Epithelial cell of esophagus (primary cell): Measurements from ENCODE around the gene TCP11L1.

Experiments used
- DNase-seq: peaks from one replicate; pipeline ENCODE4 v3.0.0; 2010; ENCODE audit warnings: low read depth
- H3K4me3 ChIP-seq: 2 replicates; pipeline ENCODE4 v1.5.1; 2011; ENCODE audit warnings: mild to moderate bottlenecking, low read length, control low read depth
- CTCF ChIP-seq: IDR thresholded peaks from 2 replicates; pipeline ENCODE4 v1.5.1; 2011; ENCODE audit warnings: low read depth, mild to moderate bottlenecking, low read length, control low read depth, inconsistent platforms; ENCODE audit not compliant: insufficient read depth; ENCODE audit errors: missing control alignments

The TCP11L1 gene

GRCh38 chr11:33017478-33017877 is 21.9 kb upstream of the TCP11L1 start:
- no peak for TF ChIP-seq CTCF
- no peak for DNase-seq
- no peak overlapping the region for H3K4me3 ChIP-seq

- TF ChIP-seq CTCF = no peak
- DNase-seq = no peak
- no peak overlapping the region for H3K4me3 ChIP-seq
Observed at GRCh38 chr11:33017965-33018364, 21.4 kb upstream of the TCP11L1 start.

GRCh38 chr11:33018840-33019239 is 20.5 kb upstream of the TCP11L1 start:
- H3K4me3 ChIP-seq = no peak overlapping the region
- TF ChIP-seq CTCF = no peak
- no peak for DNase-seq

GRCh38 chr11:33021501-33021900 is 17.9 kb upstream of the TCP11L1 start:
- no peak for DNase-seq
- no peak overlapping the region for H3K4me3 ChIP-seq
- no peak for TF ChIP-seq CTCF

- no peak for DNase-seq
- TF ChIP-seq CTCF = no peak
- no peak overlapping the region for H3K4me3 ChIP-seq
Observed at GRCh38 chr11:33021937-33022336, 17.4 kb upstream of the TCP11L1 start.

DNA sequence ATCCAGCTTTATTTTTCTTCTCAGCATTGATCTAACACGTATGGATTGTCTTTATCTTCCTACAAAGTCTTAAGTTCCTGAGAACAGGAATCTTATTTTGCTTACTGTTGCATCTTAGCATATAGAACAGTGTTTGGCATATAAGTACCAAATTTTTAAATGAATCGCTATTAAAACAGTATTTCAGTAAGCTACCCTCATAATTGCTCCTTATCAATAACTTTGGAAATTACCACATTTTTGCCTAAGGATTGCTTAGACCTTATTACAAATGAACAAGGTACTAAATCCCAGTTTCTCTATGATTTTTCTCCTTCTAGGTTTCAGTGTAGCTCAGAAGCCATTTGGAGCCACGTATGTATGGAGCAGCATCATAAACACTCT is 14.0 kb upstream of the TCP11L1 start:
- no peak overlapping the region for H3K4me3 ChIP-seq
- no peak for TF ChIP-seq CTCF
- DNase-seq = no peak

- no peak for TF ChIP-seq CTCF
- no peak overlapping the region for H3K4me3 ChIP-seq
- no peak for DNase-seq
Observed at GRCh38 chr11:33027233-33027632, 12.1 kb upstream of the TCP11L1 start.
